HG02763 (cell line): ENCODE measurements around the gene PCSK1.
A peak's percentile ranks its signal among the peaks of the same experiment; 100 is the strongest.

Experiments
- ATAC-seq: cut with Tn5 transposase; IDR thresholded peaks from one replicate; pipeline ENCODE4 v1.9.1; 2021; ENCODE audit warnings: mild to moderate bottlenecking, moderate library complexity; ENCODE audit not compliant: unreplicated experiment

Gene PCSK1

DNA sequence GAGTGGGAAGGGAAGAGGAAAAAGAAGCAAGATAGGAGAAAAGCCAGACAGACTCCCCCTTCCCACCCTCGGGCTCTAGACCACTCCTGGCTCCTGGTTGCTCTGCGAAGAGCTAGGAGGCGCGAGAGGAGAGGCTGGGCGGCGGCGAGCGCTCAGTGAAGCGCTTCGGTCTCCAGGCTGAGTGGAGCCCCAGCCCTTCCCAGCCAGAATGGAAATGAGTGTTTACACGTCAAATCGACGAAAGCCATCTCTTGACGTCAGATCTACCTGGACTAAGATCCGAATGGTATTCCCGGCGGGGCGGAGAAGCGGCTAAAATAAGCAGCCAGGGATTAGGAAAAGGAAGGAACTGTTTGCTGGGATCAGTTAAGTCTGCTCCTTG lies at the start of gene PCSK1:
PCSK1 (minus strand) TSS at position 183 of the 382 bp plus-strand sequence. CDS start 206 bp downstream, outside the sequence.
- no peak for ATAC-seq

DNA sequence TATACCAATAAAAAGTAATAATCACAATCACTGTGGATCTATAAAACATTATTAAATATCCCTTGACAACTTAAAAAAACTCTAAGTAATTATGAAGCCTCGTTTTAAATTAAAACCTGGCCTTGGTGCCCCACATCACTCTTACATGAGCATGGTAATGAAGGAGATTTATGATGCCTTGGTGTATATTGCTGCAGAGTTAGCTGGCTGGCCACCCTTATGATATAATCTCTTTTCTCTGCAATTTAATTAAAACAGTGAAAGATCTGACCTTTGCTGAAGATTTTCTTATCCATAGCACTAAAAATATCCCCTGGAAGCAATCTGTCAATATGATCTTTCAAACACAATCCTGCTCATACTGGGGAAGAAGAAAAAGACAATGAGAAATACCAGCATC lies 48.8 kb upstream of the PCSK1 start:
- no peak for ATAC-seq

DNA sequence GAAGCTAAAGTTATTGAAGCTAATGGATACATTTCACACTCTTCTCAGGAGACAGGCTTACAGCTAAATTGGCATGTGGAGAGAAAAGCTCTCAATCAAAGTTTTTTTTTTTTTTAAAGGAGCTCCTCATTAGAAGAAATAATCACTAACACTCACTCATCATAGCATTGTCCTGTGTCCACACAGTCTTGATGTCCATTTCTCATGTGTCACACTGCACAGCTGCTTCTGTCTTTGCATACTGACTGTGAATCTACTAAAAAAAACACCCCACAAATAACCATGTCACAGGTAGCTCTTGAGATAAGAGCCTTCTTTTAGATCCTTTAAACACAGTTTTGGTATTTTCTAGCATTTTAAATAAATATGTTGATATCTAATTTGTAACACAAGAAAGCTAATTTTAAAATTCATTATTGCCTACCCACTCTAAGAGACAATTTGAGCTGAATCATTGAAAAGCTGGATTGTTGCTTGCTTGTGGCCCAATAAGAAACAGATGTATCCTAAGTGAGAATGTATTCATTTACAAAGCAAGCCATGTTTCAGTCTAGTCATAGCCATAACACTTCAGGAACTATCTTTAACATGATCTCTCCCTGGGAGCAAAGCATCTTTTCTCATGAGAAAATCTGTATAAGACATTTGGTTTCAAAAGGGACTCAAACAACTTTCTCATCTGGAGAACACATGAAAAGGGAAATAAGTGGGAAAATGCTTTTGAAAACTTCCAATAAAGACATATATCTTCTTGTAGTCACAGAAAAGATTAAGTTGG lies 48.1 kb upstream of the PCSK1 start:
- ATAC-seq = no peak

DNA sequence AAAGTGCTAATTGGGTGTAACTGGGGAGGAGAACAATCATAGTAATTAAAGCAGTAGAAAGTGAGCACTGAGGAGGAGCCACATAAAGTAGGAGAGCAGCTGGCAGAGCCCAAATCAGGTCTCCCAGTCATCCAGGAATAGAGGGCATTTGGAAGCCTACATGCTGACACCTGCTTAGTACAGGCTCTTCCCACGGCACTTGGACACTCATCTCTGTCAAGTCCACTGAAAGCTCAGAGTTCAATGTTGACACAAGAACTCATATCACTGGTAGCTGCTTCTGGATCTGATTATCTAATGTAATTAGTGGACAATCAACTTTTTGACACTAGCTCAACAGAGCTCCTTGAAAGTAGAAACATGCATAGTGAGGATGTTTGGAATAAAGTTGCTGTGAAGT lies 45.9 kb upstream of the PCSK1 start:
- no peak for ATAC-seq

DNA sequence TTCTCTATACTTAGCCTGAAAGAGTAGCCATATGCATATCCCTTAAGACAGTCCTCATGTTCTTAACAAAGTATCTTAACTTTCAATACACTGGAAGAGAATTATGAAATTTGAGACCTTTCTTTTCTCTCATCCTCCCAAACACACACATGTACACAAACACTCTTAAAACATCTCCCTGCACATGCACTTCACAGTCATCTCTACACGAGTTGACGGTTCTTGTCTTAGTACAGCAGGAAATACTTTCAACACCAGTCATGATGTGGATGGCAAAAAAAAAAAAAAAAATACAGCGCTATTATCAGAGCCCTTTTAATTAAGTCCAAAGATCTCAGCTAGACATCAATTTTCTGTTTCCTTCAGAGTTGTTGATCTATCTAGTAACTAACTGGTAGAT lies 43.6 kb upstream of the PCSK1 start:
- ATAC-seq = no peak

DNA sequence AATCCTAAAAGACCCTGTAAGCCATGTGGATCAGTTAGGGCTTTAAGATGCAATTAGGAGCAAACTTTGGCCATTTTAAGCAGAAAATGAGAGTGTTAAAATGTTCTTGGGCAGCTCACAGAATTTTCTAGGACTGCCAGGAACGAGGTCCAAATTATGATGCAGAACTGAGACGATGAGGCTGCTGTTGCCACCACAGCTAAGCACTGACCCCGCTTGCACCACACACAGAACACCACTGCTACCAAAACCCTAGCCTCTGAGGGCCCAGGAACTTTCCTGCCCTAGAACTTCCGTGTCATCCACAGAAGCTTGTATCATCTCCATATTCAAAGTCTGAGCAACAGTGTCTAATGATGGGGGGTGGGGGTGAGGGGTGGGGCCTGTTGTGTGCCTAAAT lies 41.0 kb upstream of the PCSK1 start:
- ATAC-seq = no peak

DNA sequence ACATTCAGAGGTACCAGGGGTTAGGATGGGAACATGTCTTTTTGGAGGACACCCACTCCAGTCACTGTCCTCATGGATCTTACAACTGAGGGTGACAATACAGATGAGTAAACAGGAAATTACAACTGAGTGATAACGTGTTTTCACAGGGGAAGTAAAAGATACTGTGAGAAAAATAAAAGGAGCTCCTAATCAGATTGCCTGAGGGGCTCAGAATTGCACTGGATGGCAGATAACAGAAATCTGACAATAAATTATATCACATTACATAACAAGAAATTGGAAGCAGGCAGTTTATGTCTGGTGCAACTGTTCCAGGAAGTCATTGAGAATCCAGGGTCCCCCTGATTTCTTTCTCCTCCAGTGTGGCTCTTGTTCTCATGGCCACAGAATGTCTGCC lies 40.1 kb upstream of the PCSK1 start:
- ATAC-seq = no peak

DNA sequence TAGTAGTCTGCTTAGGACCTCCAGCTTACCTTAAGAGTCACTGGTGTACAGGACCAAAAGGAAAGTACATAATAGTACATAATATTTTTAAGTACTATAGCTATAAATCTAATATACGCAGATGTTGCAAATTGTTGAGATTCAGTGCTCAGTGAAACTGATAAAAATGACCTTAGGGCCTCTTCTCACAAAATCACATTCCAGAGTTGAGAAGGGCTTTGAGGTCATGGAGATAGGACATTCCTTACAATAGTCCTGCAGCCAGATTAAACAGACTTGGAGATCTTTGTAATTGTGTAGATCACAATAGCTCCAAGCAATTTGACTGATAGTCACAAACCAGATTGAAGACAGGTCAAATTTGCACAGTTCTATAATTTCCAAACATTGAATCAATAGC lies 37.7 kb upstream of the PCSK1 start:
- ATAC-seq = no peak

DNA sequence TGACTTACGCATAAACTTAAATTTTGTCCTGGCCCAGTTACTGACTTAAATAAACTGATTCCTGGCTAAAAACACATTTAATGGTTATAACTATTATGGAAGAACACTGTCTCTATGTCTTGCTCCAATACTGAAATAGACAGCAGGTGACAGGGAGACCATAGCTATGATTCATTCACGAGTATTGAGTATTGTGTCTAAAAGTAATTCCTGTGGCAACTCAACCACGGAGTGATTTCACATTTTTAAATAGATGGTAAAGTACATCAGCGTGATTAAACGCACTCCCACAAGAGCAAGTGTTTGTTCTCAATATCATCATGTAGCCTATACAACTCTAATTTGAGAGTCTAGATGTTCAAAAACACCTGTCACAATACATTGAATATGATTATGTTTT lies 35.9 kb upstream of the PCSK1 start:
- no peak for ATAC-seq

DNA sequence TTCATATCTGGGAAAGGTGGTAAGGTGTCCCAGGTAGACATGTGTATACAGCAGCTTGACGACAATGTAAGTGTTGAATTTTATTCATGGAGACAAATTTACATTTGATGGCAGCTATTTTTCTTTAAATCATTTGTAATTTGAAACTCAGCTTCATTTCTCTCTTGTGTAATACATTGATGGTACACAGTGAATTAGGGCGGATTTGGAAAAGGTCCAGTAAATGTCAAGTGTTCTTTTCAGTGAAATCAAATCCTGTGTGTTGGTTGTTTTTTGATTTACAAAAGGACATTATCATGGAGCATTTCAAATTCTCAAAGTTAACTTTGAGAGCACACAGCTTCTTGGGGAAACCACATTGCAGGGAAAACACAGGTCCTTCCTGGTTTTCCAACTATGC lies 30.0 kb upstream of the PCSK1 start:
- ATAC-seq = no peak

DNA sequence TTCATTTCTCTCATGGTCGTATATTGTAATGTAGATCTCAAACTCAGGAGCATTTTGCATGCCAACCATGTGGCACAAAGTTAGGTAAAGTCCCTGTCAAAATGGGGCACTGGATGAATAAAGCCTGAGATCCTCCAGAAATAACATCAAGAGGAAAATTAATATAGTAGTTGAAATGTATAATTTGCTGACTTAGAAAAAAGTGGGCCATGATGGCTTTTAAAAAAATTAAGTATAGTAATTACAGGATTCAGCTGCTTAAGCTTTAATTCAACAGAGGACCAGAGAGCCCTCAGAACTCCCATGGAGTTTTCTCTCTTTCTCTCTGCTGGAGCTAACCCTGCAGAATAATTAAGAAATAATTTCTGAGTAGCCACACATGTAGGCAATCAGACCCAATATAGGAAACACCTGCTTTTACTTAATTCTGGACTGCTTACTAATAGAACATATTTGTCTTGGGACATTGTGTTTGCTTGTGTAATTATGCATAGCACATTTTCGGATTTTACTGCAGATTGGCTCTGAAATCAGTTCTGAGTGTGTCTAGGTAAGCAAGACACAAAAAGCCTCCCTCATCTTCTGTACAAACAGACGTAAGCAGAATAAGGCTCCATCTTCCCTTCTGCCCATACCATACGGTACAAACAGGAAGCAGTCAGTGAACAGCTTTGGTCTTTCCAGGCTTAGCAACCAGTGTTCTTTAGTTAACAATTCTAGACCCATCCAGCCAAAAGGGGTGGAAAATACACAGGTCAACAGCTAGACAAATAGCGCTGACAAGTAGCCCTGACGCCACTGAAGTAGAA lies 26.5 kb upstream of the PCSK1 start:
- no peak for ATAC-seq

DNA sequence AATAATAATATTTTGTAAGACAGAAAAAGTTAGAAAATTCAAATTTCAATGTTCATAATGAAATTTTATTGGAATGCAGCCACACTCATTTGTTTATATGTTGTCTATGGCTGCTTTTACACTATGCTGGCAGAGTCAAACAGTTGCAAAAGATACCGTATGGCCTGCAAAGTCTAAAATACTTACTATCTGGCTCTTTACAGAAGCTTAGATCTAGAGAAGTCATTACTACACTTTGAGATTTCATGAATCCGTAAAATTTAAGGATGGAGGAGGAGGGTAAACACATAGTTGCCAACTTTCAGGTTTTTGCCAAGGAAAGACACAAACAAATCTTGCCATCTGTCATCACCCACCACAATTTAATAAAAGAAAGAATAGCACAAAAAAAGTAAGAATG lies 25.1 kb upstream of the PCSK1 start:
- no peak for ATAC-seq

DNA sequence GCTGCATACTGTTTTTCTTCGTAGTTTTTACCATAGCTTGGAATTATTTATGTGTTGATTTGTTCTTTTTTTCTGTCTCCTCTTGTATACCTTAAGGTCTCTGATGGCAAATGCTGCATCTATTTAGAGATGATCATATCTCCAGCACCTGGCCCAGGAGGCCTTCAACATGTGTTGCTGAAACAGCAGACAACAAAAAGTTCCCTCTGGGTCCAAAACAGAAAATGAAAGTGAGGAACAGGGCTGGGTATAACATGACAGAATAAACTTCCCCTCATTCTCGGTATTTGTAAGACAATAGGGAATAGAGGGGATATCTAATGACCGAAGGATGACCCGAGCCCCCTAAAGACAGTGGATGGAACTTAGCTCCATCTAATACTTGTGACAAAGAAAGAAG lies 22.7 kb upstream of the PCSK1 start:
- no peak for ATAC-seq

DNA sequence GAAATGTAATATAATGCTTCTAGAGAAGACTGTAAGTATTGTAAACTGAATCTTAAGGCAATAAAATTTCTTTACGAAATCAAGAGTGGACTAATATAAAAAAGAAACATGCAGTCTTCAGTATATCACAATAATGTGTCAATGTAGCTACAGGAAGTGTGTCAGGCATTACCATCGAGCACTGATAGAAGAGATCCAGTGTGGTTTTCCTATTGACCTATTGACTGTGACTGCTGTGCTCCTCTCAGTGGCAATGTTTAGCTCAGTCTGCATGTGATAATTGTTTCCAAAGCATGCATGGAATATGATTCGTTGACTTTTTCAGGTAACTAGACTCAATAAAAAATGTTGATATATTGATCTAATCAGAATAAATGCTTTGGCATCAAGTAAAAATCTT lies 20.3 kb upstream of the PCSK1 start:
- ATAC-seq = no peak

DNA sequence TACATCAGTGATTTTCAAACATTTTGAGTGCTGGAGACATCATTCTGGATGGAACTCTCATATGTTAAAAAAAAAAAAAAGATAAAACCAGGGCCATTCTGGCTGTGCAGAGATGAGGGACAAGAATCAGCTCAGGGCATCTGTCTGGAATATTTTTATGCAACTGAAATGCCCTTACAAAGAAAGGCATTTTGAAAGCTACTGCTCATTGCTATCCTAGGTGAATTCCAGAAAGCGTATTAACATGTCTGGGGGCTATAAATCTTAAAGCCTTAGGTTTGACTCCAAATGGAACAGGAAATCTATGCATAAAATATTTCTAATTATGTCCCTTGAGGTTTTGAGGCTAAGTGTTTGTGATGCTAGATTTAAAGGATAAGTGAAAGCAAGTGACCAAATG lies 14.9 kb upstream of the PCSK1 start:
- no peak for ATAC-seq

DNA sequence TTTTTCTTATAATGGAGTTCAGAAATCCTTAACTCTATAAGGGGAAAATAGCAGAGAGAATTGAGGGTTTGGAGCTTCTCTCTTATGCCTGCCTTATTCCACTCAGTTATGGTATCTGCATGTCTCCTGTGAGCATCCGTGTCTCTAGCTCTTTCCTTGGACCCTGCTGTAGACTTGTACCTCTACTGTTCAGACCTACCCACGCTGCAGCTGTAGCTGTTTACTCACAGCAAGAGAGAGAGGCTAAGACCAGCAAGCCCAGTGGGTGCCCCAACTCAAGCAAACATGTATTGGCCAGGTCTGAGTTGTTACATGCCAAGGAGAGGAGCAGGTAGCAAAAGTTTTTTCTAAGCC lies 7.1 kb upstream of the PCSK1 start:
- peak; percentile 11 for ATAC-seq

DNA sequence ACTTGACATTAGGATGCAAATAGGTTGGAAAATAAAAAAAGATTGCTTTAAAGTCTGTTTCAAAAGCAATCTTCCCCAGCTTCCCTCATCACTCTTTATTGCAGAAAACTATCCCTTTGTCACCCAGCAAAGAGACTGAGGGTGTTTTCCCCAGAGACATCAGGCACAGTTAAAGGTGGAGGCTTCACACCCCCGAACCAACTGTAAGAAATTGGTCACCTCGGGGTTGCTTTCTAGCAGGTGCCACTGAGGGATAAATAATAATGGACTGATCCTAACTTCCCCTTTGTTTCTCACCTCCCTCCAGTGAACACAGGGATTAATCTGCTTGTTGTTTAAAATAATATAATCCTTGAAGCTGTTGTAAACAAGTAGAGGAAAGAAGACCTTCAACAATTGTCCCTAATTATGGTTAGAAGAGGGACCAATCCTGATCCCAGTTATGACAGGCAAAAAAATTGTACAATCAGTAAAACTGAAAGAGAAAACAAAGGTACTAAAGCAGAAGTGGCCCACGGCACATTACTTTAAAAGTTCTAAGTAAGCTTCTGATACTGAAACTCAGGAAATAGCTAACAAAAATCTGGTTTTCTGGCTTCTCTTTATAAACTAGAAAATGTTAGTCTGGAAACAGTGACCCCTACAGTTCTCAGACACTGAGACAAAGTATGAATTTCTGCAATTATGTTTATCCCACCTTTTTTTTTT lies 6.6 kb upstream of the PCSK1 start:
- peak; percentile 90 for ATAC-seq

DNA sequence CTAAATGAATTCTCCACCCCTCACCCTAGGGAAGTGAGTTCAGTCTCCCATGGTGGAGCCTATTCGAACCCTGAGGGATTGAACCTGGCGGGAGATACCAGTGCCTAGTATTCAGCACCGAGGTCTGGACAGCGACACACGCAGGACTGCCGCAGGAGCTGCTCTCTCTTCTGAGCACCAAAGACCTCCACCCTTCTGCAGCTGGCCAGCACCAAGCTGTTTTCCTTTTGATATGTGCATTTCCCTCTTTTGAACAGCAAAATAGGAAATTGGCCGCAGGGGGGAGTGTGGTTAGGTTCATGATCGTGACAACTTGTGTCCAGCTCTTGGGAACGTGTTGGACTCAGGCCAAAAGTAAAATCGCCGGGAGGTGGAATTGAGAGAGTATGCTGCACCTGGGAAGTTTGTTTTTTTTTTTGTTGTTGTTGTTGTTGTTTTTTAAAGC lies 1.2 kb upstream of the PCSK1 start:
- ATAC-seq = peak; percentile 57

DNA sequence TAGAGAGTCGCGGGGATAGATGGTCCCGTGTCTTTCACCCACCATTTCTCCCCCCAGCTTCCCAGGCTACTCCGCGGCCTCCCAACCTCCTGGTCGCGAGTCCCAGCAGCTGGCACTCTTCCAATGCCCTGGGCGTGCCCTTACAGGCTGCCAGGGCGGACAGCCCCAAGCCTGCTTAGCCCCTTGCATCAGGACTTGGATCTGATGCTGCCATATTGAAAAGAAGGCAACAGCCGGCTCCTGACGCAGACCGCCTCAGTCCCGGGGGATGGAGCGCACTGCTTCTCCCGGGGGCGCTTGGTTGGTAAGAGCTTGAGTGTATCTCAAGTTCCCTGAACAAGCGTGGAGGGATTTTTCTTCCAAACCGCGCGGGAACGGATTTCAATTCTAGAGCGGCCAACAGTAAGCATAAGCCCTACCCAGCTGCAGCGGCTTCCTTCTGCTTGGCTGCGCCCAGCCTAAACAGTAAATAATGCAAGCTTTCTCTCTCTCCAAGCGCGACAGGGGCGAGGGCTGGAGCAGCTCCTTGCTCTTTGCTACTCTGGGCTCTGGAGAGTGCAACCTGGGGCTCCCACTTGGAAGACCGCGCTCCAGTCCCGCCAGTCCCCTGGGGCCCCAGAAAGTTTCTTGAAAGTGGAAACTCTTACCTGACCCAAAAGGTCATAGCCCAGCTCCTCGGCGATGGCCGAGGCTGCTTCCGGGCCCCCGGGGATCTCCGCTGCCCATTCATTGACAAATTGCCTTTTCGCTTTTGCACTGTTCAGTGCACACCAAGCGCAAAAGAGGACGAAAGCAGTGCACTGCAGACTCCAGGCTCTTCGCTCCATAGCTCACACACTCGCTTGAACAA lies 607 bp downstream of the PCSK1 start:
- no peak for ATAC-seq

DNA sequence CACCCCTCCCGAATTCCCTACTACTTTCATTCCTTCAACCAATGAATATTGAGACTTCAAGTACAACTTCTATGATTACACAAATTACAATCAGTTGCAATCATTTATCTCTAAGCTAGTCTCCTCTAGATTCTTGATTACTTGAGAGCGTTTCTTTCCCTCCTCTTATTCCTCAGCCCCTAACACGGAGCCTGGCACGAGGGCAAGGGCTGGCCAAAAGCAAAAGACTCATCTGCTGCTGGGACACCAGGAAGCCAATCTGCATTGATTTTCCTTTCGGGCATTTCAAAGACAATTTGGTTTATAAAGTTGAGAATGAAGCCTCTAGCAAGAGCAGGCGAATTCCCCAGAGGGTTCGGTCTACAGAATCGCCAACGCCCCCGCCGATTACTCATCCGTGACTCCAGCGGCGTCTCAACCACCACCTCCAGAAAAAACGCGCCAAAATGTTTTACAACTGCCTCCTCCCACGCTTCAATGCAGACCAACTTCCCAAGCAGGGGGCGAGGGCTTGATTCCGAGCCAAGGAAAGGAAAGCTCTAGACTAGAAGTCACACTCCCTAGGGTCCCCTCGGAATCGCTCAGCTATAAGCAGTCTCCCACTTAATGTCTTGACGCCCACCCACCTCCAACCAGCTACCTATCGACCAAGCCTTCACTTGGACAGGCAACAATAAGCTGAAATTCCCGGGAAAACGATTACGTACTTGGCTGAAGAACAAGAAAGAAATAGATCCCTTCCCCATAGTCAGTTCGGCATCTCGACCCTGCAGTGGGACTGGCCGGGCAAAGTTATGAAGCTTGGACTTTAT lies 1.5 kb downstream of the PCSK1 start:
- ATAC-seq = no peak
